IMR-90 (cell line): ENCODE measurements around the gene CPA5. TPM values are rescaled to one million over a fixed set of nuclear protein-coding genes. Genes with fewer than 3 reads are reported as not detected.

Experiments used
- ATAC-seq: fragments of 200-7000 bp; cut with Tn5 transposase; 2 replicates; pipeline ENCODE4 v1.9.1; 2020; ENCODE audit warnings: low read depth, mild to moderate bottlenecking, moderate library complexity
- BruUV-seq: library from RNA; stranded (reverse); fragments of 400-500 nt; replicated peaks from 2 replicates; lab custom pipeline; 2021; lab: Mats Ljungman, UMichigan
- CTCF ChIA-PET: fragments of 300-600 bp; formaldehyde crosslinking; extraction: SDS; loops from one replicate; lab custom pipeline; 2021; ENCODE audit warnings: antibody characterized with exemption; lab: Yijun Ruan, JAX
- POLR2A ChIA-PET: fragments of 300-600 bp; sonication (Branson Sonifier 250); formaldehyde crosslinking; loops from one replicate; lab custom pipeline; 2022; ENCODE audit warnings: antibody characterized with exemption; ENCODE audit not compliant: unreplicated experiment; lab: Charles Lee
- DNase-seq: peaks from one replicate; pipeline ENCODE4 v3.0.0; 2013
- H2AFZ ChIP-seq: replicated peaks from 2 replicates; pipeline ENCODE3; 2013; ENCODE audit warnings: low read length, mild to moderate bottlenecking; ENCODE audit not compliant: poor library complexity
- H2AK5ac ChIP-seq: 2 replicates; pipeline ENCODE4 v1.6.1; 2013; ENCODE audit warnings: low read depth, low read length, inconsistent platforms
- H2AK9ac ChIP-seq: replicated peaks from 2 replicates; pipeline ENCODE3; 2013; ENCODE audit warnings: mild to moderate bottlenecking, low read depth, low read length, moderate library complexity; ENCODE audit not compliant: poor library complexity
- H2BK120ac ChIP-seq: 2 replicates; pipeline ENCODE4 v1.6.1; 2013; ENCODE audit warnings: low read depth, low read length, inconsistent platforms
- H2BK15ac ChIP-seq: 3 replicates; pipeline ENCODE4 v1.6.1; 2013; ENCODE audit warnings: low read depth, low read length, inconsistent platforms
- H2BK20ac ChIP-seq: 2 replicates; pipeline ENCODE4 v1.6.1; 2013; ENCODE audit warnings: low read depth, mild to moderate bottlenecking, inconsistent platforms, low read length, moderate library complexity
- H2BK5ac ChIP-seq: 2 replicates; pipeline ENCODE4 v1.6.1; 2013; ENCODE audit warnings: mild to moderate bottlenecking, low read depth, low read length, inconsistent platforms; ENCODE audit not compliant: poor library complexity, severe bottlenecking
- H3K14ac ChIP-seq: replicated peaks from 2 replicates; pipeline ENCODE4 v1.6.1; 2013; ENCODE audit warnings: low read depth, low read length, inconsistent platforms
- H3K18ac ChIP-seq: 2 replicates; pipeline ENCODE4 v1.6.1; 2013; ENCODE audit warnings: low read depth, low read length, control low read depth
- H3K23ac ChIP-seq: 2 replicates; pipeline ENCODE4 v1.6.1; 2013; ENCODE audit warnings: low read depth, low read length, inconsistent platforms
- H3K27ac ChIP-seq: 2 replicates; pipeline ENCODE4 v1.5.1; 2013; ENCODE audit warnings: mild to moderate bottlenecking, control low read depth, low read length; ENCODE audit not compliant: insufficient read depth
- H3K27me3 ChIP-seq: 2 replicates; pipeline ENCODE4 v1.6.1; 2013; ENCODE audit warnings: low read length; ENCODE audit not compliant: control insufficient read depth, insufficient read depth
- H3K36me3 ChIP-seq: 2 replicates; pipeline ENCODE4 v1.6.1; 2013; ENCODE audit warnings: low read length, mixed read lengths; ENCODE audit not compliant: control insufficient read depth, insufficient read depth
- H3K4ac ChIP-seq: 2 replicates; pipeline ENCODE4 v1.6.1; 2013; ENCODE audit warnings: low read depth, low read length, inconsistent platforms
- H3K4me1 ChIP-seq: 2 replicates; pipeline ENCODE4 v1.6.1; 2013; ENCODE audit warnings: low read length, mixed read lengths; ENCODE audit not compliant: control insufficient read depth, insufficient read depth
- H3K4me2 ChIP-seq: 2 replicates; pipeline ENCODE4 v1.6.1; 2013; ENCODE audit warnings: low read depth, mild to moderate bottlenecking, control low read depth, low read length, moderate library complexity
- H3K4me3 ChIP-seq: 2 replicates; pipeline ENCODE4 v1.5.1; 2013; ENCODE audit warnings: low read depth, mild to moderate bottlenecking, control low read depth, low read length, moderate library complexity; ENCODE audit not compliant: insufficient read depth
- H3K56ac ChIP-seq: 2 replicates; pipeline ENCODE4 v1.6.1; 2013; ENCODE audit warnings: low read length, inconsistent platforms; ENCODE audit not compliant: insufficient read depth; ENCODE audit errors: extremely low read depth
- H3K79me1 ChIP-seq, 2 experiments: 2 replicates each; pipeline ENCODE4 v1.6.1; 2013; ENCODE audit warnings: low read length in 2 of 2, inconsistent platforms in 1 of 2, low read depth in 1 of 2
- H3K9ac ChIP-seq: 2 replicates; pipeline ENCODE4 v1.6.1; 2013; ENCODE audit warnings: low read depth, low read length, control low read depth
- H3K9me1 ChIP-seq: 2 replicates; pipeline ENCODE4 v1.6.1; 2013; ENCODE audit warnings: low read length, inconsistent platforms; ENCODE audit not compliant: insufficient read depth
- H3K9me3 ChIP-seq: 2 replicates; pipeline ENCODE4 v1.6.1; 2013; ENCODE audit warnings: low read length; ENCODE audit not compliant: control insufficient read depth, insufficient read depth
- H4K20me1 ChIP-seq: 2 replicates; pipeline ENCODE4 v1.6.1; 2013; ENCODE audit warnings: low read length, inconsistent platforms; ENCODE audit not compliant: insufficient read depth
- H4K5ac ChIP-seq: 2 replicates; pipeline ENCODE4 v1.6.1; 2013; ENCODE audit warnings: mild to moderate bottlenecking, low read depth, low read length, control low read depth
- H4K8ac ChIP-seq, 2 experiments: 2 replicates each; pipeline ENCODE4 v1.6.1; 2013; ENCODE audit warnings: low read depth in 2 of 2, low read length in 2 of 2, control low read depth in 1 of 2, inconsistent platforms in 1 of 2
- H4K91ac ChIP-seq: 2 replicates; pipeline ENCODE4 v1.6.1; 2013; ENCODE audit warnings: low read depth, low read length, inconsistent platforms; ENCODE audit not compliant: insufficient read depth
- CEBPB ChIP-seq: IDR thresholded peaks from 2 replicates; pipeline ENCODE4 v1.6.1; 2012; ENCODE audit warnings: low read depth, low read length, improper control_type of control experiment
- CHD1 ChIP-seq: IDR thresholded peaks from 2 replicates; pipeline ENCODE4 v1.6.1; 2012; ENCODE audit warnings: low read depth, low read length, improper control_type of control experiment
- MXI1 ChIP-seq: IDR thresholded peaks from 2 replicates; pipeline ENCODE4 v1.6.1; 2012; ENCODE audit warnings: low read depth, mild to moderate bottlenecking, low read length, moderate library complexity, borderline replicate concordance
- SMC3 ChIP-seq: fragments of 150-350 bp; IDR thresholded peaks from 2 replicates; pipeline ENCODE4 v1.6.1; 2016; ENCODE audit warnings: low read depth, mild to moderate bottlenecking, antibody characterized with exemption, low read length, moderate library complexity
- WGBS, 2 experiments: methylation state at CpG; one replicate each; pipeline versions ENCODE4 v1.1.5 to v1.1.7; 2013; ENCODE audit warnings: missing lambda C conversion rate in 2 of 2; ENCODE audit not compliant: insufficient read length in 1 of 2; ENCODE audit errors: extremely low coverage in 2 of 2; 5-methylcytosine and 5-hydroxymethylcytosine counted together
- dilution Hi-C: fragments of 300-500 bp; cut with HindIII; formaldehyde crosslinking; loops from one replicate; pipeline ENCODE4 v1.14.3; 2018; ENCODE audit warnings: low sequenced_read_pairs; ENCODE audit not compliant: unreplicated experiment
- in situ Hi-C: fragments of 300-500 bp; cut with MboI; formaldehyde crosslinking; loops from 3 replicates; pipeline ENCODE4 v1.14.3; 2019; ENCODE audit warnings: low sequenced_read_pairs, inconsistent platforms, mixed read lengths
- intact Hi-C: fragments of 100-400 bp; cut with micrococcal nuclease; formaldehyde crosslinking; loops from 2 replicates; pipeline ENCODE4 v1.10.0; 2022
- polyA plus RNA-seq, 3 experiments: library from polyadenylated mRNA; depleted of rRNA; stranded (reverse); fragments of >200 nt; gene quantifications; 2 replicates each; pipeline ENCODE4 v1.2.3, GENCODE V29; 2012; ENCODE audit warnings: low replicate concordance in 1 of 3
- total RNA-seq: library from RNA; depleted of rRNA; stranded (reverse); fragments of >200 nt; gene quantifications from 2 replicates; pipeline ENCODE4 v1.2.3, GENCODE V29; 2012
- TF ChIP-seq, protein P1 (sequence below): fragments of 150-350 bp; IDR thresholded peaks from 2 replicates; pipeline ENCODE4 v1.6.1; 2017; ENCODE audit warnings: mild to moderate bottlenecking, antibody characterized with exemption, low read length, low read depth
- TF ChIP-seq, protein P2 (sequence below): conservative IDR thresholded peaks from 2 replicates; pipeline ENCODE4 v1.5.1; 2012; ENCODE audit warnings: mild to moderate bottlenecking, low read depth, low read length, improper control_type of control experiment

Gene CPA5
- total and polyA plus RNA-seq, 2 of the 4 experiments (the other 2 are of a cell fraction) = under 0.01 to 0.86 TPM

DNA sequence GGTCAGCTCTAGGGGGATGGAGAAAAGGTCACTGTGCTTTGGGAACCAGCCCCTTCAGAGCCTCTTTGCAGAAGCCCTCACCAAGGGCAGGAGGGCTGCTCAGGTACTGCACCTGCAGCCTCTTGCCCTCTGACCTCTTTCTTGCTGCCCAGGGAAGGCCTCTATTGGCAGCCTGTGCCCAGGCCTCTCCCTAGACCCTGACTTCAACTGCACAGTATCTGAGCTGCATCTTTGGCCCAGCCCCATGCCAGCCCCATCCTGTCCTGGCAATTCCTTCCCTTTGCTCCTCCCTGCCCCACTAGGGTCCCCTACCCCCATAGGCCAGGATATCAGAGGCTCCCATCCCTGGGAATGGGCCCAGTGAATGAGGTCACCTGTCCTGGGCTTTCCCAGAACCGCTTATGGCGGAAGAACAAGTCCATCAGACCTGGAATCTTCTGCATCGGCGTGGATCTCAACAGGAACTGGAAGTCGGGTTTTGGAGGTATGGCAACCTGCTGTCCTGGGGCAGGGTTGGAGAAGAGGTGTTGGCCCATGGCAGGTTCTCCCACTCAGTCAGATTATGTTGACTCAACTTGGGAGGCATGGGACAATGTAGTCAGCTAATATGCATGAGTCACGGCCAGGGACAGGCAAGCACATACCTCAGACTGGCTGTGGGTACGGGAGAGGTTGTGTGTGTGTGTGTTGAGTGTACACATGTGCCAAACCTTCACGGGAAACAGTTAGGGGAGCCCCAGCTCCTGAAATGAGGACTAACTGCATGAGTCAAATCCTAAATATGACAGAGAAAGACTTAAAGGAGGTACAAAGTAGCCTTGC lies 18.6 kb downstream of the CPA5 start (continued):
- TF ChIP-seq, protein P1, sequence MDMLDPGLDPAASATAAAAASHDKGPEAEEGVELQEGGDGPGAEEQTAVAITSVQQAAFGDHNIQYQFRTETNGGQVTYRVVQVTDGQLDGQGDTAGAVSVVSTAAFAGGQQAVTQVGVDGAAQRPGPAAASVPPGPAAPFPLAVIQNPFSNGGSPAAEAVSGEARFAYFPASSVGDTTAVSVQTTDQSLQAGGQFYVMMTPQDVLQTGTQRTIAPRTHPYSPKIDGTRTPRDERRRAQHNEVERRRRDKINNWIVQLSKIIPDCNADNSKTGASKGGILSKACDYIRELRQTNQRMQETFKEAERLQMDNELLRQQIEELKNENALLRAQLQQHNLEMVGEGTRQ = no peak; the same call in 1 of the 2 replicates

DNA sequence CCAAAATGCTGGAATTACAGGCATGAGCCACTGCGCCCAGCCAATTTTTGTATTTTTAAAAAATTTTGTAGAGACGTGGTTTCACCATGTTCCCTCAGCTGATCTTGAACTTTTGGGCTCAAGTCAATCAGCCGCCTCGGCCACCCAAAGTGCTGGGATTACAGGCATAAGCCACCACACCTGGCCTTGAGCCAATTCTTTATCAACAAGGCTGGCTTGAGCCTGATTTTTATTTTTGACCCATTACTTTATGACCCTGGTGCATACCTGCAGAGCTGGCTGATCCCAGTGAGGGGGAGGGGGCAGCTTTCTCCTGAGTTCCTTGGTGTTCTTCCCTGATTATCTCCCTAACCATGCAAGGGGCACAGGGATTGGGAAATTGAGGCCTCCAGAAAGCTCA lies 19.8 kb downstream of the CPA5 start:
- Histone ChIP-seq H2AK9ac (peak overlapping the region; percentile 75), H2BK20ac (peak overlapping the region; percentile 96), H3K23ac (peak overlapping the region; percentile 49), H3K4ac (peak overlapping the region; percentile 92), H4K91ac (peak overlapping the region; percentile 93), H3K9me3 (peaks cover 4% of the 10 kb centered on the region), H2BK5ac (peak overlapping the region; percentile 96), H3K56ac (peak overlapping the region; percentile 1; the same call in 1 of the 2 replicates), H3K9ac (no peak overlapping the region), H2BK120ac (peak overlapping the region; percentile 98), H2BK15ac (peak overlapping the region; percentile 90; the same call in 1 of the 3 replicates), H3K27ac (peak overlapping the region; percentile 61), H2AFZ (peak overlapping the region; percentile 26), H4K20me1 (no peaks in the 10 kb centered on the region), H4K8ac (peak overlapping the region; percentile 59 to 74), H3K9me1 (peaks cover 36% of the 10 kb centered on the region), H3K79me1 (peaks cover 0 to 7% of the 10 kb centered on the region in 2 experiments; a peak in 1 of 4 replicates), H4K5ac (peak overlapping the region; percentile 81), H3K4me3 (no peak overlapping the region), H3K18ac (peak overlapping the region; percentile 86), H3K36me3 (no peaks in the 10 kb centered on the region), H3K4me1 (peaks cover 36% of the 10 kb centered on the region), H3K14ac (peak overlapping the region; percentile 95), H2AK5ac (peak overlapping the region; percentile 95), H3K4me2 (no peak overlapping the region), H3K27me3 (no peaks in the 10 kb centered on the region)
- ChIA-PET POLR2A (no interaction called here), CTCF (no interaction called here)
- in situ Hi-C loops = no loop called here
- no peak for ATAC-seq
- no peak for TF ChIP-seq SMC3
- no peak for TF ChIP-seq CHD1
- TF ChIP-seq, protein P2, sequence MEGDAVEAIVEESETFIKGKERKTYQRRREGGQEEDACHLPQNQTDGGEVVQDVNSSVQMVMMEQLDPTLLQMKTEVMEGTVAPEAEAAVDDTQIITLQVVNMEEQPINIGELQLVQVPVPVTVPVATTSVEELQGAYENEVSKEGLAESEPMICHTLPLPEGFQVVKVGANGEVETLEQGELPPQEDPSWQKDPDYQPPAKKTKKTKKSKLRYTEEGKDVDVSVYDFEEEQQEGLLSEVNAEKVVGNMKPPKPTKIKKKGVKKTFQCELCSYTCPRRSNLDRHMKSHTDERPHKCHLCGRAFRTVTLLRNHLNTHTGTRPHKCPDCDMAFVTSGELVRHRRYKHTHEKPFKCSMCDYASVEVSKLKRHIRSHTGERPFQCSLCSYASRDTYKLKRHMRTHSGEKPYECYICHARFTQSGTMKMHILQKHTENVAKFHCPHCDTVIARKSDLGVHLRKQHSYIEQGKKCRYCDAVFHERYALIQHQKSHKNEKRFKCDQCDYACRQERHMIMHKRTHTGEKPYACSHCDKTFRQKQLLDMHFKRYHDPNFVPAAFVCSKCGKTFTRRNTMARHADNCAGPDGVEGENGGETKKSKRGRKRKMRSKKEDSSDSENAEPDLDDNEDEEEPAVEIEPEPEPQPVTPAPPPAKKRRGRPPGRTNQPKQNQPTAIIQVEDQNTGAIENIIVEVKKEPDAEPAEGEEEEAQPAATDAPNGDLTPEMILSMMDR = no peak
- TF ChIP-seq MXI1 = no peak
- no peak for TF ChIP-seq CEBPB
- dilution Hi-C loops = no loop called here
- WGBS, 2 experiments = 93% methylated on average over 2 of the region's 4 CpGs; no CpG with 5 or more reads in 1 of the 2 experiments
- intact Hi-C loops = no loop called here
- no TSS peak for BruUV-seq
- DNase-seq = no peak
